Naive thymus-derived CD8-positive, alpha-beta T cell (primary cell): ENCODE measurements around the gene EIF4E1B. TPM values are rescaled to one million over a fixed set of nuclear protein-coding genes. Genes with fewer than 3 reads are reported as not detected.

Source experiments
- ATAC-seq, 2 donors: fragments of 150-1000 bp; cut with Tn5 transposase in 1 of 2; sonication (Bioruptor Pico), chemical (Tn5 transposase) in 1 of 2; 1 replicate in 1 of 2; 2 replicates in 1 of 2; pipeline ENCODE4 v1.10.0; 2021; ENCODE audit warnings: mild to moderate bottlenecking in 2 of 2, moderate library complexity in 2 of 2
- POLR2A ChIA-PET: fragments of 350-600 bp; sonication (Branson Sonifier 250); formaldehyde crosslinking; loops from one replicate; lab custom pipeline; 2021; ENCODE audit warnings: antibody characterized with exemption; lab: Charles Lee
- DNase-seq, 10 donors: peaks; one replicate each; pipeline versions ENCODE4 v3.0.0 to v3.0.0-alpha.2; 2020 to 2022
- H3K27ac Mint-ChIP-seq, 10 donors: one replicate each; pipeline ENCODE4 v1.8.0; 2020 to 2022; ENCODE audit warnings: mild to moderate bottlenecking in 10 of 10, mixed read lengths in 10 of 10, moderate library complexity in 4 of 10, inconsistent platforms in 1 of 10
- H3K27me3 Mint-ChIP-seq, 5 donors: one replicate each; pipeline ENCODE4 v1.8.0; 2021 to 2022; ENCODE audit warnings: mixed read lengths in 5 of 5
- H3K36me3 Mint-ChIP-seq, 3 donors: one replicate each; pipeline ENCODE4 v1.8.0; 2020 to 2022; ENCODE audit warnings: mixed read lengths in 3 of 3, mild to moderate bottlenecking in 2 of 3, inconsistent platforms in 1 of 3
- H3K4me1 Mint-ChIP-seq, 4 donors: one replicate each; pipeline ENCODE4 v1.8.0; 2021 to 2022; ENCODE audit warnings: mixed read lengths in 4 of 4
- H3K4me3 Mint-ChIP-seq, 10 donors: one replicate each; pipeline ENCODE4 v1.8.0; 2020 to 2022; ENCODE audit warnings: mild to moderate bottlenecking in 10 of 10, mixed read lengths in 10 of 10, moderate library complexity in 6 of 10, inconsistent platforms in 1 of 10
- H3K9me3 Mint-ChIP-seq, 9 donors: one replicate each; pipeline ENCODE4 v1.8.0; 2020 to 2022; ENCODE audit warnings: mixed read lengths in 9 of 9, mild to moderate bottlenecking in 3 of 9, inconsistent platforms in 1 of 9, moderate library complexity in 1 of 9
- microRNA-seq: library from miRNA; unstranded; fragments of <30 nt; microRNA quantifications from one replicate; pipeline ENCODE4 v1.2.0, GENCODE V29; 2022; ENCODE audit warnings: borderline microRNAs expressed
- polyA plus RNA-seq, 3 donors: library from polyadenylated mRNA; unstranded; fragments of 300-500 nt; fragmentation: Illumina TruSeq; gene quantifications; one replicate each; pipeline ENCODE4 v1.2.3, GENCODE V29; 2021
- total RNA-seq, 8 experiments: library from RNA in 2 of 8; stranded (reverse) in 2 of 8; gene quantifications; one replicate each; pipeline ENCODE4 v1.2.3 and lab custom pipeline; 2021 to 2026

EIF4E1B gene
- total and polyA plus RNA-seq, 5 experiments from 2014 or later = not detected

- Mint-ChIP-seq H3K27ac (peak overlapping the region in 1 of 10 donors; percentile 76), H3K36me3 (peaks cover 0 to 4% (median 0%) of the 10 kb centered on the region in 3 donors), H3K27me3 (peaks cover 39 to 79% (median 62%) of the 10 kb centered on the region in 5 donors), H3K4me1 (peaks cover 0 to 2% (median 0%) of the 10 kb centered on the region in 4 donors), H3K9me3 (peaks cover 0 to 17% (median 0%) of the 10 kb centered on the region in 9 donors), H3K4me3 (no peak overlapping the region)
- ATAC-seq (no peak), DNase-seq (no peak)
- POLR2A ChIA-PET = no interaction called here
These were observed 61.9 kb downstream of the EIF4E1B start for GRCh38 chr5:176692326-176692725.

GRCh38 chr5:176692839-176693476 lies 62.5 kb downstream of the EIF4E1B start:
- no peak for ATAC-seq
- H3K36me3 Mint-ChIP-seq = peaks cover 0 to 4% (median 0%) of the 10 kb centered on the region in 3 donors
- H3K4me1 Mint-ChIP-seq = peaks cover 0 to 2% (median 0%) of the 10 kb centered on the region in 4 donors
- H3K4me3 Mint-ChIP-seq = no peak overlapping the region
- no peak for DNase-seq
- POLR2A ChIA-PET = interaction anchor here (0.6 kb wide), 1 partner anchor 114 kb away, joined by 5 read pairs; no protein-coding TSS in a partner anchor
- H3K27me3 Mint-ChIP-seq = peaks cover 39 to 86% (median 67%) of the 10 kb centered on the region in 5 donors
- peaks cover 0 to 17% (median 0%) of the 10 kb centered on the region in 9 donors for H3K9me3 Mint-ChIP-seq
- H3K27ac Mint-ChIP-seq = no peak overlapping the region

- POLR2A ChIA-PET = interaction anchor here (0.6 kb wide), 1 partner anchor 115 kb away, joined by 5 read pairs; no protein-coding TSS in a partner anchor
- H3K27ac Mint-ChIP-seq = no peak overlapping the region
- H3K36me3 Mint-ChIP-seq = peaks cover 0 to 4% (median 0%) of the 10 kb centered on the region in 3 donors
- ATAC-seq (no peak), DNase-seq (no peak)
- H3K4me3 Mint-ChIP-seq = no peak overlapping the region
- H3K9me3 Mint-ChIP-seq = peaks cover 0 to 16% (median 0%) of the 10 kb centered on the region in 9 donors
- peaks cover 43 to 91% (median 71%) of the 10 kb centered on the region in 5 donors for H3K27me3 Mint-ChIP-seq
- H3K4me1 Mint-ChIP-seq = peaks cover 0 to 2% (median 0%) of the 10 kb centered on the region in 4 donors
These were observed 63.0 kb downstream of the EIF4E1B start for GRCh38 chr5:176693477-176693851.

GRCh38 chr5:176694146-176694545 lies 63.7 kb downstream of the EIF4E1B start:
- POLR2A ChIA-PET = no interaction called here
- DNase-seq = no peak
- ATAC-seq = no peak
- H3K4me1 Mint-ChIP-seq = peaks cover 0 to 2% (median 0%) of the 10 kb centered on the region in 4 donors
- no peak overlapping the region for H3K27ac Mint-ChIP-seq
- H3K27me3 Mint-ChIP-seq = peaks cover 44 to 97% (median 71%) of the 10 kb centered on the region in 5 donors
- H3K4me3 Mint-ChIP-seq = no peak overlapping the region
- H3K36me3 Mint-ChIP-seq = peaks cover 0 to 4% (median 0%) of the 10 kb centered on the region in 3 donors
- peaks cover 0 to 12% (median 0%) of the 10 kb centered on the region in 9 donors for H3K9me3 Mint-ChIP-seq

GRCh38 chr5:176694631-176695030 lies 64.2 kb downstream of the EIF4E1B start:
- H3K36me3 Mint-ChIP-seq = peaks cover 0 to 3% (median 0%) of the 10 kb centered on the region in 3 donors
- H3K27ac Mint-ChIP-seq = peak overlapping the region in 1 of 10 donors; percentile 67
- H3K27me3 Mint-ChIP-seq = peaks cover 42 to 98% (median 70%) of the 10 kb centered on the region in 5 donors
- no peak for ATAC-seq
- peaks cover 0 to 8% (median 0%) of the 10 kb centered on the region in 9 donors for H3K9me3 Mint-ChIP-seq
- POLR2A ChIA-PET = no interaction called here
- no peak overlapping the region for H3K4me3 Mint-ChIP-seq
- no peak for DNase-seq
- peaks cover 0 to 2% (median 0%) of the 10 kb centered on the region in 4 donors for H3K4me1 Mint-ChIP-seq

- Mint-ChIP-seq H3K4me3 (no peak overlapping the region), H3K27me3 (peaks cover 40 to 98% (median 69%) of the 10 kb centered on the region in 5 donors), H3K9me3 (peaks cover 0 to 4% (median 0%) of the 10 kb centered on the region in 9 donors), H3K27ac (no peak overlapping the region), H3K4me1 (peaks cover 0 to 2% (median 0%) of the 10 kb centered on the region in 4 donors), H3K36me3 (no peaks in the 10 kb centered on the region)
- ATAC-seq = no peak
- no peak for DNase-seq
- POLR2A ChIA-PET = no interaction called here
These were observed 64.6 kb downstream of the EIF4E1B start for GRCh38 chr5:176695073-176695472.

Small RNAs within 50 kb of the gene (microRNA-seq; reads per million reads assigned to microRNA genes)
- gene MIR4281 = not detected

Other genes with a start within 250 kb of the EIF4E1B start
- gene NOP16, start 242.1 kb upstream of the EIF4E1B start, total RNA-seq = 10 to 100 TPM; 21.0 to 21.8 TPM
- 10 to 100 TPM; 19.1 to 40.5 (median 22.8) TPM for gene NOP16, start 242.1 kb upstream of the EIF4E1B start, polyA plus RNA-seq
- 10 to 100 TPM; 75.3 to 79.3 TPM for gene HIGD2A, start 241.9 kb upstream of the EIF4E1B start, total RNA-seq
- gene HIGD2A, start 241.9 kb upstream of the EIF4E1B start, polyA plus RNA-seq = 100 to 1,000 TPM; 209 to 280 (median 250) TPM
- 10 to 100 TPM; 34.4 to 36.1 TPM for gene CLTB, start 214.1 kb upstream of the EIF4E1B start, total RNA-seq
- 10 to 100 TPM; 69.2 to 82.7 (median 73.5) TPM for gene CLTB, start 214.1 kb upstream of the EIF4E1B start, polyA plus RNA-seq
- gene FAF2, start 182.3 kb upstream of the EIF4E1B start, total RNA-seq = 10 to 100 TPM; 34.7 to 37.8 TPM
- 10 to 100 TPM in 2 of 3 donors, 1 to 10 TPM in 1; 9.5 to 12.0 (median 11.4) TPM for gene FAF2, start 182.3 kb upstream of the EIF4E1B start, polyA plus RNA-seq
- 100 to 1,000 TPM; 271 to 281 TPM for gene RNF44, start 93.3 kb upstream of the EIF4E1B start, total RNA-seq
- 1 to 10 TPM; 1.2 to 4.1 (median 3.2) TPM for gene RNF44, start 93.3 kb upstream of the EIF4E1B start, polyA plus RNA-seq
- 1 to 10 TPM; 3.6 to 4.8 TPM for gene CDHR2, start 81.3 kb upstream of the EIF4E1B start, total RNA-seq
- gene CDHR2, start 81.3 kb upstream of the EIF4E1B start, polyA plus RNA-seq = under 1 TPM in 1 of 3 donors, not detected in 2; 0.26 TPM
- under 1 TPM in 1 of 2 experiments, not detected in 1; 0.11 TPM for gene GPRIN1, start 20.5 kb upstream of the EIF4E1B start, total RNA-seq
- under 1 TPM in 2 of 3 donors, not detected in 1; 0.06 to 0.27 TPM for gene GPRIN1, start 20.5 kb upstream of the EIF4E1B start, polyA plus RNA-seq
- not detected for gene SNCB, start 141 bp upstream of the EIF4E1B start, total RNA-seq
- gene SNCB, start 141 bp upstream of the EIF4E1B start, polyA plus RNA-seq = not detected
- 10 to 100 TPM; 19.4 to 21.4 TPM for gene TSPAN17, start 16.8 kb downstream of the EIF4E1B start, total RNA-seq
- gene TSPAN17, start 16.8 kb downstream of the EIF4E1B start, polyA plus RNA-seq = 10 to 100 TPM; 13.5 to 26.0 (median 18.4) TPM
- gene UNC5A, start 179.9 kb downstream of the EIF4E1B start, total RNA-seq = not detected
- gene UNC5A, start 179.9 kb downstream of the EIF4E1B start, polyA plus RNA-seq = not detected